Parathyroid adenoma (tissue), 2 donors: Measurements from ENCODE around the gene WIZ.

Experiments used
- H2AFZ ChIP-seq: fragments of 300-600 bp; sonication (generic); one replicate; pipeline ENCODE4 v1.7.0; 2017; ENCODE audit warnings: antibody characterized with exemption, mild to moderate bottlenecking
- H3K27ac ChIP-seq: fragments of 300-600 bp; sonication (generic); one replicate; pipeline ENCODE4 v1.7.0; 2017
- H3K27me3 ChIP-seq: fragments of 300-600 bp; sonication (generic); one replicate; pipeline ENCODE4 v1.7.0; 2017; ENCODE audit warnings: low read length; ENCODE audit not compliant: control insufficient read depth, insufficient read depth
- H3K36me3 ChIP-seq: fragments of 300-600 bp; sonication (generic); one replicate; pipeline ENCODE4 v1.7.0; 2017; ENCODE audit warnings: low read length; ENCODE audit not compliant: control insufficient read depth, insufficient read depth
- H3K4me1 ChIP-seq: fragments of 300-600 bp; sonication (generic); one replicate; pipeline ENCODE4 v1.7.0; 2017; ENCODE audit warnings: control low read depth
- H3K4me2 ChIP-seq: fragments of 300-600 bp; sonication (generic); one replicate; pipeline ENCODE4 v1.7.0; 2017; ENCODE audit warnings: low read length
- H3K4me3 ChIP-seq: fragments of 300-600 bp; sonication (generic); one replicate; pipeline ENCODE4 v1.7.0; 2017; ENCODE audit warnings: low read depth, low read length
- H3K79me2 ChIP-seq: fragments of 300-600 bp; sonication (generic); one replicate; pipeline ENCODE4 v1.7.0; 2017; ENCODE audit warnings: control low read depth
- H3K9ac ChIP-seq: fragments of 300-600 bp; sonication (generic); one replicate; pipeline ENCODE4 v1.7.0; 2017; ENCODE audit warnings: mild to moderate bottlenecking
- H3K9me3 ChIP-seq: fragments of 300-600 bp; sonication (generic); one replicate; pipeline ENCODE4 v1.7.0; 2017; ENCODE audit warnings: low read length; ENCODE audit not compliant: control insufficient read depth
- CTCF ChIP-seq: fragments of 300-600 bp; sonication (generic); IDR thresholded peaks from one replicate; pipeline ENCODE4 v1.7.0; 2017; ENCODE audit warnings: antibody characterized with exemption, mild to moderate bottlenecking
- donor health status: primary hyperparathyroidism.

The WIZ gene

DNA sequence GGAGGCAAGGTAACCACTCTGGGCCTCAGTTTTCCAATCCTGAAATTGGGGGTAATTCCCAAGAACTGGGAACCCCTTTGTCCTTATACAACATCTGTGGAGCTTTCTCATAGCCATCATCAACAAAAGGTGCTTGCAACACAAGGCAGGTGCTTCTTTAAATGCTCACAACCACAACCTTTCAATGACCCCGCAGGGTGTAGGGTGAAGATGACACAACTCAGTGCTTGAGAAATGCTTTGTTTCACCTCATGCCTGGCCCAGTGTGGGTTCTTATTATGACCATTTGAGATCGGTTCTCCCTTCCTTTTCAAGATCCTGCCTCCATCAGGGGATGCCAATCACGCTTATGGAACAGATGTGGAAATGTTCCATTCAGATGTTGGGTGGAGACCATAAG is 8.4 kb downstream of the WIZ start:
- Histone ChIP-seq H3K27ac (no peak overlapping the region), H3K4me3 (no peak overlapping the region), H3K9ac (no peak overlapping the region), H3K27me3 (no peaks in the 10 kb centered on the region), H3K4me1 (no peaks in the 10 kb centered on the region), H3K36me3 (no peaks in the 10 kb centered on the region), H3K9me3 (no peaks in the 10 kb centered on the region), H3K4me2 (no peak overlapping the region), H3K79me2 (no peaks in the 10 kb centered on the region), H2AFZ (no peak overlapping the region)
- no peak for TF ChIP-seq CTCF

GRCh38 chr19:15439821-15440641 is 9.7 kb downstream of the WIZ start:
- no peak overlapping the region for H3K4me2 ChIP-seq

GRCh38 chr19:15439078-15439799 is 10.5 kb downstream of the WIZ start:
- H3K27ac ChIP-seq = no peak overlapping the region
- no peak overlapping the region for H3K4me3 ChIP-seq
- H3K4me2 ChIP-seq = no peak overlapping the region

More at GRCh38 chr19:15439821-15440641, 9.7 kb downstream of the WIZ start:
- Histone ChIP-seq H3K4me3 (no peak overlapping the region), H3K4me1 (no peaks in the 10 kb centered on the region), H3K36me3 (no peaks in the 10 kb centered on the region), H3K27me3 (no peaks in the 10 kb centered on the region), H3K79me2 (no peaks in the 10 kb centered on the region), H3K9me3 (no peaks in the 10 kb centered on the region), H3K27ac (no peak overlapping the region), H2AFZ (no peak overlapping the region), H3K9ac (no peak overlapping the region)
- TF ChIP-seq CTCF = no peak

GRCh38 chr19:15438577-15438976 is 11.2 kb downstream of the WIZ start:
- Histone ChIP-seq H2AFZ (no peak overlapping the region), H3K36me3 (no peaks in the 10 kb centered on the region), H3K9me3 (no peaks in the 10 kb centered on the region), H3K79me2 (no peaks in the 10 kb centered on the region), H3K4me2 (no peak overlapping the region), H3K27me3 (no peaks in the 10 kb centered on the region), H3K9ac (no peak overlapping the region), H3K27ac (no peak overlapping the region), H3K4me1 (no peaks in the 10 kb centered on the region), H3K4me3 (no peak overlapping the region)
- no peak for TF ChIP-seq CTCF

More at GRCh38 chr19:15439078-15439799, 10.5 kb downstream of the WIZ start:
- Histone ChIP-seq H3K9me3 (no peaks in the 10 kb centered on the region), H2AFZ (no peak overlapping the region), H3K4me1 (no peaks in the 10 kb centered on the region), H3K79me2 (no peaks in the 10 kb centered on the region), H3K27me3 (no peaks in the 10 kb centered on the region), H3K9ac (no peak overlapping the region), H3K36me3 (no peaks in the 10 kb centered on the region)
- no peak for TF ChIP-seq CTCF
